HepG2 (cell line): ENCODE measurements around the gene HEATR5B. TPM values are rescaled to one million over a fixed set of nuclear protein-coding genes. Genes with fewer than 3 reads are reported as not detected.

Source experiments
- ATAC-seq: fragments of 200-7000 bp; cut with Tn5 transposase; 3 replicates; pipeline ENCODE4 v1.9.1; 2020; ENCODE audit warnings: mild to moderate bottlenecking, moderate library complexity
- BruUV-seq: library from RNA; stranded (reverse); fragments of 400-500 nt; replicated peaks from 2 replicates; lab custom pipeline; 2021; lab: Mats Ljungman, UMichigan
- CTCF ChIA-PET: fragments of 300-600 bp; formaldehyde crosslinking; extraction: SDS; loops from one replicate; lab custom pipeline; 2021; ENCODE audit warnings: low total read pairs, inconsistent platforms, low intra/inter-chr PET ratio; lab: Yijun Ruan, JAX
- POLR2A ChIA-PET: fragments of 350-600 bp; sonication (Branson Sonifier 250); formaldehyde crosslinking; loops from one replicate; lab custom pipeline; 2020; ENCODE audit warnings: antibody characterized with exemption, inconsistent platforms; lab: Yijun Ruan, JAX
- DNase-seq: peaks from one replicate; pipeline ENCODE4 v3.0.0-alpha.2; 2015; ENCODE audit warnings: low spot score
- FAIRE-seq: peaks from 3 replicates; lab custom pipeline; 2011; peaks lifted over from hg19 to GRCh38; lab: Jason Lieb, UNC
- H2AFZ ChIP-seq: one replicate; pipeline ENCODE4 v1.6.1; 2011; ENCODE audit warnings: low read length, inconsistent platforms
- H3K27ac ChIP-seq: fragments of 300-600 bp; 3 replicates; pipeline ENCODE4 v1.8.0; 2011; ENCODE audit warnings: mixed run types, mild to moderate bottlenecking, mixed read lengths, low read length, inconsistent platforms; ENCODE audit not compliant: insufficient read depth; ENCODE audit errors: extremely low read length
- H3K27me3 ChIP-seq, 2 experiments: fragments of 200-600 bp in 1 of 2; 2 replicates in 1 of 2; 3 replicates in 1 of 2; pipeline versions ENCODE4 v1.6.0 to v1.8.0; 2011; ENCODE audit warnings: low read length in 2 of 2, mild to moderate bottlenecking in 2 of 2, moderate library complexity in 2 of 2, inconsistent platforms in 1 of 2; ENCODE audit not compliant: insufficient read depth in 2 of 2, control insufficient read depth in 1 of 2
- H3K36me3 ChIP-seq, 2 experiments: fragments of 200-600 bp in 1 of 2; replicated peaks in 1 of 2; 2 replicates in 1 of 2; 3 replicates in 1 of 2; pipeline versions ENCODE4 v1.5.1 to v1.8.0; 2011; ENCODE audit warnings: low read length in 2 of 2, inconsistent platforms in 1 of 2; ENCODE audit not compliant: insufficient read depth in 2 of 2, control insufficient read depth in 1 of 2
- H3K4me1 ChIP-seq: 2 replicates; pipeline ENCODE4 v1.5.1; 2012; ENCODE audit warnings: low read length, inconsistent platforms; ENCODE audit not compliant: insufficient read depth
- H3K4me2 ChIP-seq: 2 replicates; pipeline ENCODE4 v1.6.0; 2011; ENCODE audit warnings: low read depth, low read length, inconsistent platforms
- H3K4me3 ChIP-seq, 3 experiments: fragments of 200-600 bp in 1 of 3; sonication (generic), shearing (Covaris generic) in 1 of 3; replicated peaks in 1 of 3; 2 replicates each; pipeline ENCODE4 v1.5.1; 2011 to 2016; ENCODE audit warnings: low read length in 3 of 3, inconsistent platforms in 2 of 3, low read depth in 2 of 3, mild to moderate bottlenecking in 2 of 3, control low read depth in 1 of 3, mixed read lengths in 1 of 3; ENCODE audit not compliant: insufficient read depth in 1 of 3
- H3K79me2 ChIP-seq: one replicate; pipeline ENCODE4 v1.6.1; 2011; ENCODE audit warnings: low read length, inconsistent platforms; ENCODE audit not compliant: insufficient read depth
- H3K9ac ChIP-seq: 2 replicates; pipeline ENCODE4 v1.6.0; 2011; ENCODE audit warnings: mild to moderate bottlenecking, low read depth, low read length, inconsistent platforms; ENCODE audit not compliant: insufficient read depth
- H3K9me3 ChIP-seq: 2 replicates; pipeline ENCODE4 v1.5.1; 2012; ENCODE audit warnings: mild to moderate bottlenecking, low read length
- H4K20me1 ChIP-seq: 2 replicates; pipeline ENCODE4 v1.6.0; 2011; ENCODE audit warnings: inconsistent platforms, mild to moderate bottlenecking, low read length, moderate library complexity; ENCODE audit not compliant: insufficient read depth
- NR1H2 ChIP-seq: sonication (generic); formaldehyde crosslinking; IDR thresholded peaks from 2 replicates; pipeline ENCODE4 v1.8.1; 2022; ENCODE audit warnings: low read depth, missing genetic modification reagents, borderline replicate concordance
- SNAI1 ChIP-seq: sonication (generic); formaldehyde crosslinking; IDR thresholded peaks from 2 replicates; pipeline ENCODE4 v1.5.0; 2020; ENCODE audit warnings: mild to moderate bottlenecking, missing genetic modification reagents, borderline replicate concordance
- SRF ChIP-seq: IDR thresholded peaks from 2 replicates; pipeline ENCODE4 v1.6.1; 2011; ENCODE audit warnings: mild to moderate bottlenecking, low read depth, low read length, moderate library complexity
- ZBTB1 ChIP-seq: sonication (generic); formaldehyde crosslinking; IDR thresholded peaks from 2 replicates; pipeline ENCODE4 v1.4.0; 2020; ENCODE audit warnings: missing genetic modification reagents, borderline replicate concordance
- ZBTB7A ChIP-seq: sonication (generic); formaldehyde crosslinking; IDR thresholded peaks from 2 replicates; pipeline ENCODE4 v1.8.0; 2022; ENCODE audit warnings: mild to moderate bottlenecking, missing genetic modification reagents
- ZFP36L1 ChIP-seq: sonication (generic); formaldehyde crosslinking; IDR thresholded peaks from 2 replicates; pipeline ENCODE4 v1.8.0; 2022; ENCODE audit warnings: mild to moderate bottlenecking, missing genetic modification reagents, moderate library complexity
- ZNF136 ChIP-seq: sonication (generic); formaldehyde crosslinking; IDR thresholded peaks from 2 replicates; pipeline ENCODE4 v1.8.1; 2022; ENCODE audit warnings: low read depth, mild to moderate bottlenecking, moderate library complexity, missing genetic modification reagents
- ZNF20 ChIP-seq: sonication (generic); formaldehyde crosslinking; IDR thresholded peaks from 2 replicates; pipeline ENCODE4 v1.4.0; 2020; ENCODE audit warnings: mild to moderate bottlenecking, moderate library complexity, missing genetic modification reagents
- WGBS: methylation state at CpG from one replicate; pipeline ENCODE4 v1.1.6; 2017; ENCODE audit warnings: low lambda C conversion rate; 5-methylcytosine and 5-hydroxymethylcytosine counted together
- in situ Hi-C: cut with HindIII; loops from 2 replicates; pipeline ENCODE4 v1.10.0; 2017; ENCODE audit warnings: low pct_unique_long_range_greater_than_20kb; ENCODE audit not compliant: extremely low pct_ligation_motif_present
- intact Hi-C: fragments of 100-400 bp; cut with micrococcal nuclease; formaldehyde crosslinking; loops from one replicate; pipeline ENCODE4 v1.10.0; 2022; ENCODE audit not compliant: unreplicated experiment
- polyA plus RNA-seq, 8 experiments: library from polyadenylated mRNA; depleted of rRNA in 3 of 8; stranded (reverse) in 7 of 8; unstranded in 1 of 8; fragments of >200 nt; fragmentation: Illumina TruSeq in 4 of 8; extraction: Trizol in 4 of 8; gene quantifications; 2 replicates each; pipeline versions ENCODE4 v1.2.1 to v1.2.3, GENCODE V29; 2011 to 2016; ENCODE audit warnings: low read depth in 4 of 8, missing spikeins in 1 of 8, mixed read lengths in 1 of 8; ENCODE audit not compliant: insufficient read depth in 1 of 8
- total RNA-seq, 5 experiments: library from RNA; depleted of rRNA; stranded (reverse); fragments of >200 nt; fragmentation: Illumina TruSeq; extraction: Trizol; gene quantifications; 2 replicates each; pipeline ENCODE4 v1.2.3, GENCODE V29; 2016; ENCODE audit warnings: low read depth in 1 of 5
- TF ChIP-seq, protein P1 (sequence below): sonication (generic); formaldehyde crosslinking; IDR thresholded peaks from 2 replicates; pipeline ENCODE4 v1.8.1; 2023; ENCODE audit warnings: mild to moderate bottlenecking, missing genetic modification reagents
- TF ChIP-seq, protein P2 (sequence below): sonication (generic); formaldehyde crosslinking; IDR thresholded peaks from 2 replicates; pipeline ENCODE4 v1.5.0; 2020; ENCODE audit warnings: missing genetic modification reagents, mild to moderate bottlenecking, borderline replicate concordance
- TF ChIP-seq, protein P3 (sequence below): sonication (generic); formaldehyde crosslinking; IDR thresholded peaks from 2 replicates; pipeline ENCODE4 v1.8.0; 2022; ENCODE audit warnings: mild to moderate bottlenecking, missing genetic modification reagents, moderate library complexity

Gene HEATR5B
- total and polyA plus RNA-seq, 2 of the 13 experiments (the other 11 are each of a cell fraction or from before 2014, with no cell fraction given): 12.7 to 16.3 TPM

DNA sequence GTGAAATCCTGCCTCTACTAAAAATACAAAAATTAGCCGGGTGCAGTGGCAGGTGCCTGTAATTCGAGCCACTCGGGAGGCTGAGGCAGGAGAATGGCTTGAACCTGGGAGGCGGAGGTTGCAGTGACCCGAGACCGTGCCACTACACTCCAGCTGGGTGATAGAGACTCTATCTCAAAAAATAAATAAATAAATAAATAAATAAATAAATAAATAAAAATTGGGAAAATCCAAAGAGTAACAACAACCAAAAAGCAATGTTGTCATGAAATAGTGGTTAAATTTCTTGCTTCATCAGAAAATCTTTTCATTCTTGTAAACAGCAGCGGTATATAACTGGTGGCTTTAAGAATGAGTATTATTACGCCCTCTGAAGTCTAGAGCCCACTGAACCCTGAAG is 54.4 kb downstream of the HEATR5B start:
- no peaks in the 10 kb centered on the region for H3K4me1 ChIP-seq
- ChIA-PET POLR2A (no interaction called here), CTCF (no interaction called here)
- H3K27ac ChIP-seq: no peak overlapping the region
- in situ Hi-C loops (loop anchor here (10.0 kb wide), 1 partner anchor 245 kb away; no protein-coding TSS in a partner anchor), intact Hi-C loops (no loop called here)
- no peaks in the 10 kb centered on the region for H3K9me3 ChIP-seq
- H3K9ac ChIP-seq: no peak overlapping the region
- ATAC-seq: no peak
- WGBS: 98% methylated on average over 8 of the region's 8 CpGs
- H4K20me1 ChIP-seq: no peaks in the 10 kb centered on the region
- no peak overlapping the region for H2AFZ ChIP-seq
- no peak overlapping the region for H3K4me2 ChIP-seq
- H3K79me2 ChIP-seq: no peaks in the 10 kb centered on the region
- DNase-seq: no peak
- FAIRE-seq: no peak
- no peaks in the 10 kb centered on the region for H3K27me3 ChIP-seq
- peaks cover 5 to 30% of the 10 kb centered on the region in 2 experiments; a peak in 4 of 5 replicates for H3K36me3 ChIP-seq
- no peak for TF ChIP-seq ZBTB7A (CRISPR knock-in tag)
- no peak for TF ChIP-seq ZNF20 (CRISPR knock-in tag)
- no peak for TF ChIP-seq ZNF136 (CRISPR knock-in tag)
- TF ChIP-seq ZFP36L1 (CRISPR knock-in tag): no peak
- TF ChIP-seq SRF: no peak
- no peak for TF ChIP-seq SNAI1
- TF ChIP-seq, protein P1, sequence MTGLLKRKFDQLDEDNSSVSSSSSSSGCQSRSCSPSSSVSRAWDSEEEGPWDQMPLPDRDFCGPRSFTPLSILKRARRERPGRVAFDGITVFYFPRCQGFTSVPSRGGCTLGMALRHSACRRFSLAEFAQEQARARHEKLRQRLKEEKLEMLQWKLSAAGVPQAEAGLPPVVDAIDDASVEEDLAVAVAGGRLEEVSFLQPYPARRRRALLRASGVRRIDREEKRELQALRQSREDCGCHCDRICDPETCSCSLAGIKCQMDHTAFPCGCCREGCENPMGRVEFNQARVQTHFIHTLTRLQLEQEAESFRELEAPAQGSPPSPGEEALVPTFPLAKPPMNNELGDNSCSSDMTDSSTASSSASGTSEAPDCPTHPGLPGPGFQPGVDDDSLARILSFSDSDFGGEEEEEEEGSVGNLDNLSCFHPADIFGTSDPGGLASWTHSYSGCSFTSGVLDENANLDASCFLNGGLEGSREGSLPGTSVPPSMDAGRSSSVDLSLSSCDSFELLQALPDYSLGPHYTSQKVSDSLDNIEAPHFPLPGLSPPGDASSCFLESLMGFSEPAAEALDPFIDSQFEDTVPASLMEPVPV: no peak
- TF ChIP-seq, protein P2, sequence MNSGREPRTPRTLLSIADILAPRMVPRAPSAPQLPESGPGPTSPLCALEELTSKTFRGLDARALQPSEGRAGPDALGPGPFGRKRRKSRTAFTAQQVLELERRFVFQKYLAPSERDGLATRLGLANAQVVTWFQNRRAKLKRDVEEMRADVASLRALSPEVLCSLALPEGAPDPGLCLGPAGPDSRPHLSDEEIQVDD (CRISPR knock-in tag): no peak
- TF ChIP-seq ZBTB1 (CRISPR knock-in tag): no peak
- TF ChIP-seq, protein P3, sequence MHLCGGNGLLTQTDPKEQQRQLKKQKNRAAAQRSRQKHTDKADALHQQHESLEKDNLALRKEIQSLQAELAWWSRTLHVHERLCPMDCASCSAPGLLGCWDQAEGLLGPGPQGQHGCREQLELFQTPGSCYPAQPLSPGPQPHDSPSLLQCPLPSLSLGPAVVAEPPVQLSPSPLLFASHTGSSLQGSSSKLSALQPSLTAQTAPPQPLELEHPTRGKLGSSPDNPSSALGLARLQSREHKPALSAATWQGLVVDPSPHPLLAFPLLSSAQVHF (CRISPR knock-in tag): no peak
- TF ChIP-seq NR1H2 (CRISPR knock-in tag): no peak
- no peak overlapping the region for H3K4me3 ChIP-seq
- no TSS peak for BruUV-seq
